HepG2 (cell line): ENCODE data around the gene MAT2A. TPM values are rescaled to one million over a fixed set of nuclear protein-coding genes. Genes with fewer than 3 reads are reported as not detected.
A peak's percentile ranks its signal among the peaks of the same experiment; 100 is the strongest.

Experiments used
- DBP ChIP-seq: sonication (generic); formaldehyde crosslinking; IDR thresholded peaks from 2 replicates; pipeline ENCODE4 v1.4.0; 2020; ENCODE audit warnings: missing genetic modification reagents; ENCODE audit errors: not compliant biosample characterization
- E2F1 ChIP-seq: sonication (generic); formaldehyde crosslinking; IDR thresholded peaks from 2 replicates; pipeline ENCODE4 v1.5.0; 2020; ENCODE audit warnings: missing genetic modification reagents
- ERF ChIP-seq: IDR thresholded peaks from 2 replicates; pipeline ENCODE4 v1.6.1; 2018; ENCODE audit warnings: missing biosample characterization, missing genetic modification reagents
- GABPB1 ChIP-seq: IDR thresholded peaks from 2 replicates; pipeline ENCODE4 v1.6.1; 2016; ENCODE audit warnings: mild to moderate bottlenecking, missing genetic modification reagents, moderate library complexity, missing compliant biosample characterization
- GATA4 ChIP-seq: sonication (generic); IDR thresholded peaks from 2 replicates; pipeline ENCODE4 v1.6.1; 2016; ENCODE audit warnings: antibody characterized with exemption, low read depth, borderline replicate concordance
- IRF2 ChIP-seq: IDR thresholded peaks from 2 replicates; pipeline ENCODE4 v1.6.1; 2018; ENCODE audit warnings: missing genetic modification reagents, missing compliant biosample characterization
- NFATC3 ChIP-seq: sonication (generic); formaldehyde crosslinking; IDR thresholded peaks from 2 replicates; pipeline ENCODE4 v1.5.1; 2020; ENCODE audit warnings: mild to moderate bottlenecking, missing genetic modification reagents
- NR2C2 ChIP-seq: sonication (generic); formaldehyde crosslinking; IDR thresholded peaks from 2 replicates; pipeline ENCODE4 v1.4.0; 2020; ENCODE audit warnings: missing genetic modification reagents, mild to moderate bottlenecking, moderate library complexity, borderline replicate concordance
- SALL1 ChIP-seq: sonication (generic); formaldehyde crosslinking; IDR thresholded peaks from 2 replicates; pipeline ENCODE4 v1.8.0; 2022; ENCODE audit warnings: mild to moderate bottlenecking, missing genetic modification reagents
- SNRNP70 ChIP-seq: fragments of 200-400 bp; formaldehyde crosslinking; IDR thresholded peaks from 2 replicates; pipeline ENCODE4 v1.6.1; 2017; ENCODE audit warnings: mild to moderate bottlenecking, low read depth, low read length, moderate library complexity
- SUZ12 ChIP-seq: fragments of 150-350 bp; IDR thresholded peaks from 2 replicates; pipeline ENCODE4 v1.6.1; 2014; ENCODE audit warnings: low read depth, low read length
- THAP7 ChIP-seq: sonication (generic); formaldehyde crosslinking; IDR thresholded peaks from 2 replicates; pipeline ENCODE4 v1.8.1; 2023; ENCODE audit warnings: mild to moderate bottlenecking, missing genetic modification reagents
- ZMAT5 ChIP-seq: sonication (generic); formaldehyde crosslinking; IDR thresholded peaks from 2 replicates; pipeline ENCODE4 v1.5.0; 2020; ENCODE audit warnings: mild to moderate bottlenecking, low read depth, missing genetic modification reagents, borderline replicate concordance
- ZNF230 ChIP-seq: sonication (generic); formaldehyde crosslinking; IDR thresholded peaks from 2 replicates; pipeline ENCODE4 v1.4.0; 2020; ENCODE audit warnings: mild to moderate bottlenecking, missing genetic modification reagents
- ZNF264 ChIP-seq: sonication (generic); formaldehyde crosslinking; IDR thresholded peaks from 2 replicates; pipeline ENCODE4 v1.4.0; 2020; ENCODE audit warnings: missing genetic modification reagents
- ZNF460 ChIP-seq: sonication (generic); formaldehyde crosslinking; IDR thresholded peaks from 2 replicates; pipeline ENCODE4 v1.5.1; 2020; ENCODE audit warnings: missing genetic modification reagents, mild to moderate bottlenecking, borderline replicate concordance
- ZNF547 ChIP-seq: sonication (generic); formaldehyde crosslinking; IDR thresholded peaks from 2 replicates; pipeline ENCODE4 v1.5.1; 2020; ENCODE audit warnings: mild to moderate bottlenecking, missing genetic modification reagents
- ZNF549 ChIP-seq: sonication (generic); formaldehyde crosslinking; IDR thresholded peaks from 2 replicates; pipeline ENCODE4 v1.5.0; 2020; ENCODE audit warnings: missing genetic modification reagents
- ZNF609 ChIP-seq: sonication (generic); formaldehyde crosslinking; IDR thresholded peaks from 2 replicates; pipeline ENCODE4 v1.4.0; 2020; ENCODE audit warnings: mild to moderate bottlenecking, missing genetic modification reagents, borderline replicate concordance
- ZNF720 ChIP-seq: sonication (generic); formaldehyde crosslinking; IDR thresholded peaks from 2 replicates; pipeline ENCODE4 v1.4.0; 2020; ENCODE audit warnings: missing genetic modification reagents
- ZNF816 ChIP-seq: sonication (generic); formaldehyde crosslinking; IDR thresholded peaks from 2 replicates; pipeline ENCODE4 v1.8.0; 2022; ENCODE audit warnings: missing genetic modification reagents, mild to moderate bottlenecking, borderline replicate concordance
- ZNF839 ChIP-seq: sonication (generic); formaldehyde crosslinking; IDR thresholded peaks from 2 replicates; pipeline ENCODE4 v1.4.0; 2020; ENCODE audit warnings: missing genetic modification reagents, mild to moderate bottlenecking, borderline replicate concordance
- polyA plus RNA-seq, 8 experiments: library from polyadenylated mRNA; depleted of rRNA in 3 of 8; stranded (reverse) in 7 of 8; unstranded in 1 of 8; fragments of >200 nt; fragmentation: Illumina TruSeq in 4 of 8; extraction: Trizol in 4 of 8; gene quantifications; 2 replicates each; pipeline versions ENCODE4 v1.2.1 to v1.2.3, GENCODE V29; 2011 to 2016; ENCODE audit warnings: low read depth in 4 of 8, missing spikeins in 1 of 8, mixed read lengths in 1 of 8; ENCODE audit not compliant: insufficient read depth in 1 of 8
- total RNA-seq, 5 experiments: library from RNA; depleted of rRNA; stranded (reverse); fragments of >200 nt; fragmentation: Illumina TruSeq; extraction: Trizol; gene quantifications; 2 replicates each; pipeline ENCODE4 v1.2.3, GENCODE V29; 2016; ENCODE audit warnings: low read depth in 1 of 5

MAT2A gene
- total and polyA plus RNA-seq, 2 of the 13 experiments (the other 11 are each of a cell fraction or from before 2014, with no cell fraction given): 155 to 331 TPM

- TF ChIP-seq DBP (no peak), ZNF460 (CRISPR knock-in tag) (no peak), E2F1 (CRISPR knock-in tag) (no peak), IRF2 (peak; percentile 16; the same call in 1 of the 2 replicates), ZNF549 (CRISPR knock-in tag) (no peak), ZNF264 (CRISPR knock-in tag) (no peak), SUZ12 (no peak), ZNF230 (CRISPR knock-in tag) (no peak), GABPB1 (CRISPR knock-in tag) (peak; percentile 31; the same call in 1 of the 2 replicates), ERF (CRISPR knock-in tag) (no peak), ZMAT5 (CRISPR knock-in tag) (no peak), GATA4 (no peak), SALL1 (CRISPR knock-in tag) (peak; percentile 57), NFATC3 (CRISPR knock-in tag) (no peak; the same call in 1 of the 2 replicates), ZNF816 (CRISPR knock-in tag) (no peak), ZNF839 (CRISPR knock-in tag) (peak; percentile 64; the same call in 1 of the 2 replicates), ZNF547 (CRISPR knock-in tag) (peak; percentile 52; the same call in 1 of the 2 replicates), SNRNP70 (no peak), ZNF609 (CRISPR knock-in tag) (0 out of 2 replicates have a peak, but pooled peaks have one; percentile 2), NR2C2 (CRISPR knock-in tag) (peak; percentile 42), THAP7 (CRISPR knock-in tag) (no peak), ZNF720 (CRISPR knock-in tag) (no peak)
Observed at GRCh38 chr2:85577386-85578242, 38.6 kb downstream of the MAT2A start, which contains the start of gene VAMP8 (continued).
